ENCODE data around the gene TEX26. TPM values are rescaled to one million over a fixed set of nuclear protein-coding genes. Genes with fewer than 3 reads are reported as not detected.

The TEX26 gene
- polyA plus RNA-seq, 2 of the 4 experiments (the other 2 are of a cell fraction), result not detected

DNA sequence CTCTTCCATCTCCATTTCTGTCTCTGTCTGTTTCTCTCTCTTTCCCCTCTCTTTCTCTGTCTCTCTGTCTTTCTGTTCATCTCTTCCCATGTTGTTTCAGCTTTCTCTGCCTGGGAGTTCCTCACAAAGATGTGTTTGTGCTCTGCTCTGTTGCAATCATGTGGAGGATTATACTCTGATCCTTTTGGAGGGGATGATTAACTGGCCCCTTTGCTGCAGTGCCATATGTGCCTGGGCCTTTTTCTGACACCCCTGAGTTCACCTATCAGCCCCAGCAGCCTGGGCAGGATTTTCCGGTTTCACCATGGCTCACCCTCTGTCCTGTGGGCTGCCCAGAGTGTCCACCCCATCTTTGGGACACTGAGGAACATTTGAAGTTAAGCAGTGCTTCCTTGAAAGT, 9.0 kb upstream of the TEX26 start:
- no peak overlapping the region for H3K4me3 ChIP-seq
- no CpG with 5 or more reads among the region's 1 CpG for WGBS (ENCODE audit: missing lambda C conversion rate)
- H3K9me3 ChIP-seq, result no peaks in the 10 kb centered on the region
- FAIRE-seq (no peak), DNase-seq (ENCODE audit: low read depth in 1 of 2, low spot score in 1 of 2) (no peak), ATAC-seq (no peak)
- H3K4me1 ChIP-seq, result no peaks in the 10 kb centered on the region
- CTCF ChIA-PET, result interaction anchor here (0.7 to 0.8 kb wide), 2 partner anchors 11 to 792 kb away, joined by 3 to 5 read pairs; no protein-coding TSS in a partner anchor
- no peak overlapping the region for H3K4me2 ChIP-seq
- TF ChIP-seq FOSL2 (IDR thresholded peaks at IDR 0.05) (no peak), FOSL2 (CRISPR knock-in tag; IDR thresholded peaks at IDR 0.05) (no peak), JUNB (IDR thresholded peaks at IDR 0.05) (no peak), CEBPB (IDR thresholded peaks at IDR 0.05) (no peak), HEYL (CRISPR knock-in tag; IDR thresholded peaks at IDR 0.05) (no peak), SMC3 (IDR thresholded peaks at IDR 0.05) (no peak)
- TF ChIP-seq, protein P1, sequence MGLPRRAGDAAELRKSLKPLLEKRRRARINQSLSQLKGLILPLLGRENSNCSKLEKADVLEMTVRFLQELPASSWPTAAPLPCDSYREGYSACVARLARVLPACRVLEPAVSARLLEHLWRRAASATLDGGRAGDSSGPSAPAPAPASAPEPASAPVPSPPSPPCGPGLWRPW (IDR thresholded peaks at IDR 0.05), result no peak
- H3K27ac ChIP-seq, result no peak overlapping the region
- POLR2A ChIA-PET, result no interaction called here

DNA sequence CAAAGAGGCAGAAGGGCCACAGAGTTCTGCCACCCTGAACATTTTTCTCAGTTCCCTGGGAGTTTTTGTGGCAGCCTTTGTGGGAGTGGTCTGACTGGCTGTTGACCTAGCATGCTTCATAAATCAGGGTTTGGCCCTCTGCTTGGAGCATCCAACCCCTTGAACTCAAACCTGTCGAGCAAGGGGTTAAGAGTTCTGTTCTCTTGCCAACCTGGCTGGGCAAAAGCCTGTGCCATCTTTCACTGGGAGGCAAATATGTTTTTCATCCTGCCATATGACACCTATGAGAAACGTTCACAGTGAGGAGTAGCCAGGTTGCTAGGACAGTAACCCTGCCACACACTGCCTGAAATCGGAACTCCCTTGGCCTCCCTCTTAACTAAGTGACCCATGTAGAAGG, 7.7 kb upstream of the TEX26 start:
- no peak for TF ChIP-seq CHD2 (IDR thresholded peaks at IDR 0.05; ENCODE audit: low read length, partially characterized antibody)
- TF ChIP-seq JUNB (IDR thresholded peaks at IDR 0.05), result no peak
- TF ChIP-seq HOXA7 (CRISPR knock-in tag; IDR thresholded peaks at IDR 0.05), result no peak
- TF ChIP-seq HEYL (CRISPR knock-in tag; IDR thresholded peaks at IDR 0.05), result no peak
- no peak for TF ChIP-seq RARB (CRISPR knock-in tag; IDR thresholded peaks at IDR 0.05)
- no peak for TF ChIP-seq ZSCAN20 (CRISPR knock-in tag; IDR thresholded peaks at IDR 0.05)
- TF ChIP-seq POLR2AphosphoS2 (conservative IDR thresholded peaks at IDR 0.05; ENCODE audit: low read length), result no peak
- TF ChIP-seq, protein P2, sequence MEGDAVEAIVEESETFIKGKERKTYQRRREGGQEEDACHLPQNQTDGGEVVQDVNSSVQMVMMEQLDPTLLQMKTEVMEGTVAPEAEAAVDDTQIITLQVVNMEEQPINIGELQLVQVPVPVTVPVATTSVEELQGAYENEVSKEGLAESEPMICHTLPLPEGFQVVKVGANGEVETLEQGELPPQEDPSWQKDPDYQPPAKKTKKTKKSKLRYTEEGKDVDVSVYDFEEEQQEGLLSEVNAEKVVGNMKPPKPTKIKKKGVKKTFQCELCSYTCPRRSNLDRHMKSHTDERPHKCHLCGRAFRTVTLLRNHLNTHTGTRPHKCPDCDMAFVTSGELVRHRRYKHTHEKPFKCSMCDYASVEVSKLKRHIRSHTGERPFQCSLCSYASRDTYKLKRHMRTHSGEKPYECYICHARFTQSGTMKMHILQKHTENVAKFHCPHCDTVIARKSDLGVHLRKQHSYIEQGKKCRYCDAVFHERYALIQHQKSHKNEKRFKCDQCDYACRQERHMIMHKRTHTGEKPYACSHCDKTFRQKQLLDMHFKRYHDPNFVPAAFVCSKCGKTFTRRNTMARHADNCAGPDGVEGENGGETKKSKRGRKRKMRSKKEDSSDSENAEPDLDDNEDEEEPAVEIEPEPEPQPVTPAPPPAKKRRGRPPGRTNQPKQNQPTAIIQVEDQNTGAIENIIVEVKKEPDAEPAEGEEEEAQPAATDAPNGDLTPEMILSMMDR (IDR thresholded peaks at IDR 0.05), result no peak
- TF ChIP-seq KDM1A (IDR thresholded peaks at IDR 0.05; ENCODE audit: low read depth), result no peak
- no peak for TF ChIP-seq MAFK (IDR thresholded peaks at IDR 0.05; ENCODE audit: partially characterized antibody)
- TF ChIP-seq MAZ (IDR thresholded peaks at IDR 0.05; ENCODE audit: borderline replicate concordance, low read depth, low read length), result no peak
- TF ChIP-seq KDM5A (IDR thresholded peaks at IDR 0.05), result no peak
- no peak for TF ChIP-seq CEBPB (IDR thresholded peaks at IDR 0.05)
- Histone ChIP-seq H3K27ac (no peak overlapping the region), H3K4me2 (no peak overlapping the region), H3K9me3 (no peaks in the 10 kb centered on the region), H3K4me3 (no peak overlapping the region), H3K4me1 (no peaks in the 10 kb centered on the region)
- POLR2A ChIA-PET, result no interaction called here
- WGBS (ENCODE audit: missing lambda C conversion rate), result 22% methylated on average over 3 of the region's 3 CpGs
- FAIRE-seq, result no peak
- no peak for DNase-seq (ENCODE audit: low read depth in 1 of 2, low spot score in 1 of 2)
- CTCF ChIA-PET, result no interaction called here
- no peak for ATAC-seq

DNA sequence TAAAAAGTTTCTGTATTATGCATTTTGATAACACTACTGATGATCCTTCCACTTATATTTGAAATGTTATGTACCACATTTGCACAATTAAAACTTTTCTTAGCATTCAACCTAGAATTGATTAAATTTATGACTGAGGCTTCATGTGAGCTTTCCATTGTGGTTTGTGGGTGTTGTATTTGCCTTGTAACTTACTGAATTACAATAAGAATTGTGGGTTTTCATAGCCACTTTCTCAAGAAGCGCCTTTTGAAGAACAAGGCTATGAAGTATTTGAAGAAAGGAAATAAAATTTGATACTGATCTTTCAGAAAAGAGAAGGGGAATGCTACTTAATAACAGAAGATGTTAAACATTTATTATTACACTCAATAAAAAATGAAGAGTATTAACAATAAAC, 7.0 kb upstream of the TEX26 start:
- WGBS (ENCODE audit: missing lambda C conversion rate), result 48% methylated on average over 1 of the region's 1 CpG

More for the DNA sequence above, 7.0 kb upstream of the TEX26 start:
- no peaks in the 10 kb centered on the region for H3K9me3 ChIP-seq
- H3K4me2 ChIP-seq, result no peak overlapping the region
- POLR2A ChIA-PET, result no interaction called here
- H3K4me3 ChIP-seq, result no peak overlapping the region
- H3K27ac ChIP-seq, result no peak overlapping the region
- ATAC-seq (no peak), FAIRE-seq (no peak), DNase-seq (ENCODE audit: low read depth in 1 of 2, low spot score in 1 of 2) (no peak)
- CTCF ChIA-PET, result no interaction called here
- TF ChIP-seq, protein P3, sequence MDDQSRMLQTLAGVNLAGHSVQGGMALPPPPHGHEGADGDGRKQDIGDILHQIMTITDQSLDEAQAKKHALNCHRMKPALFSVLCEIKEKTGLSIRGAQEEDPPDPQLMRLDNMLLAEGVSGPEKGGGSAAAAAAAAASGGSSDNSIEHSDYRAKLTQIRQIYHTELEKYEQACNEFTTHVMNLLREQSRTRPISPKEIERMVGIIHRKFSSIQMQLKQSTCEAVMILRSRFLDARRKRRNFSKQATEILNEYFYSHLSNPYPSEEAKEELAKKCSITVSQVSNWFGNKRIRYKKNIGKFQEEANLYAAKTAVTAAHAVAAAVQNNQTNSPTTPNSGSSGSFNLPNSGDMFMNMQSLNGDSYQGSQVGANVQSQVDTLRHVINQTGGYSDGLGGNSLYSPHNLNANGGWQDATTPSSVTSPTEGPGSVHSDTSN (IDR thresholded peaks at IDR 0.05), result no peak
- TF ChIP-seq MYC (IDR thresholded peaks at IDR 0.05; ENCODE audit: borderline replicate concordance, low read length) (no peak), HOXA7 (CRISPR knock-in tag; IDR thresholded peaks at IDR 0.05) (no peak), CHD4 (IDR thresholded peaks at IDR 0.05; ENCODE audit: borderline replicate concordance) (no peak), ESRRA (IDR thresholded peaks at IDR 0.05; ENCODE audit: borderline replicate concordance, low read length) (no peak), NR3C1 (IDR thresholded peaks at IDR 0.05) (no peak), CEBPB (IDR thresholded peaks at IDR 0.05) (no peak)
- TF ChIP-seq, protein P4, sequence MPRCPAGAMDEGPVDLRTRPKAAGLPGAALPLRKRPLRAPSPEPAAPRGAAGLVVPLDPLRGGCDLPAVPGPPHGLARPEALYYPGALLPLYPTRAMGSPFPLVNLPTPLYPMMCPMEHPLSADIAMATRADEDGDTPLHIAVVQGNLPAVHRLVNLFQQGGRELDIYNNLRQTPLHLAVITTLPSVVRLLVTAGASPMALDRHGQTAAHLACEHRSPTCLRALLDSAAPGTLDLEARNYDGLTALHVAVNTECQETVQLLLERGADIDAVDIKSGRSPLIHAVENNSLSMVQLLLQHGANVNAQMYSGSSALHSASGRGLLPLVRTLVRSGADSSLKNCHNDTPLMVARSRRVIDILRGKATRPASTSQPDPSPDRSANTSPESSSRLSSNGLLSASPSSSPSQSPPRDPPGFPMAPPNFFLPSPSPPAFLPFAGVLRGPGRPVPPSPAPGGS (IDR thresholded peaks at IDR 0.05), result no peak
- no peaks in the 10 kb centered on the region for H3K4me1 ChIP-seq

Measured in A549 (cell line).